ENCODE measurements around the gene RAB35. TPM values are rescaled to one million over a fixed set of nuclear protein-coding genes. Genes with fewer than 3 reads are reported as not detected.

Gene RAB35
- polyA plus RNA-seq, 2 of the 4 experiments (the other 2 are of a cell fraction), result 44.0 to 67.6 TPM

DNA sequence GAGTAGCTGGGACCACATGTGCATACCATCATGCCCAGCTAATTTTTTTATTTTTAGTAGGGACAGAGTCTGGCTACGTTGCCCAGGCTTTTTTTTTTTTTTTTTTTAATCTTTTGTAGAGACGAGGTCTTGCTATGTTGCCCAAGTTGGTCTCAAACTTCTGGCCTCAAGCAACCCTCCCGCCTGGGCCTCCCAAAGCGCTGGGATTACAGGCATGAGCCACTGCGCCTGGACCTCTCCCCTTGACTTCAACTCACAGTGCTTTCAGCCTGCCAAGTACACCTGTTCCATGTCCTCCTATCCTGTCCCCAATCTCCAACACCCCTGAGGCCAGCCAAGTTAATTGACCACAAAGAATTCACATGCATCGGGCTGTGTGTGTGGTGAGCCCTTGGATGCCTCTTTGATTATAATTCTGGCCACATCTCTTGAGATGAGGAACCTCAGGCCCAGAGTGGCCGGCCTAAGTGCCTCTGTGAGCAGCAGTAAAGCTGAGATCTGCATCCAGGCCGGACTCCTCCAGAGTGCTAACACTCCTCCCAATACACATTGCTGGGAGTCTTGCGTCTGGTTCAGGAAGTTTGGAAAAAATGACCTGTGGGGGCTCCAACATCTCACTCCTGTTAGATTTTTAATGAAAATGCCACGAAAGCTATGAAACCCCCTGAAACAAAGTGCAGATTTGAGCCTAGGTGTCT is 6.8 kb downstream of the RAB35 start:
- no peak for FAIRE-seq
- ATAC-seq, result no peak
- DNase-seq (ENCODE audit: low read depth in 1 of 2, low spot score in 1 of 2), result no peak
- Histone ChIP-seq H3K9me3 (no peaks in the 10 kb centered on the region), H3K4me2 (no peak overlapping the region), H3K4me1 (peaks cover 6% of the 10 kb centered on the region; the same call in 1 of the 3 replicates), H3K27ac (no peak overlapping the region), H3K4me3 (no peak overlapping the region)
- POLR2A ChIA-PET, result no interaction called here
- CTCF ChIA-PET, result interaction anchor here (1.2 kb wide), 2 partner anchors 10 to 12 kb away, joined by 3 to 4 read pairs; no protein-coding TSS in a partner anchor
- 91% methylated on average over 10 of the region's 10 CpGs for WGBS (ENCODE audit: missing lambda C conversion rate)
- TF ChIP-seq, protein P1, sequence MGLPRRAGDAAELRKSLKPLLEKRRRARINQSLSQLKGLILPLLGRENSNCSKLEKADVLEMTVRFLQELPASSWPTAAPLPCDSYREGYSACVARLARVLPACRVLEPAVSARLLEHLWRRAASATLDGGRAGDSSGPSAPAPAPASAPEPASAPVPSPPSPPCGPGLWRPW (IDR thresholded peaks at IDR 0.05), result no peak
- no peak for TF ChIP-seq HDAC2 (IDR thresholded peaks at IDR 0.05)
- TF ChIP-seq, protein P2, sequence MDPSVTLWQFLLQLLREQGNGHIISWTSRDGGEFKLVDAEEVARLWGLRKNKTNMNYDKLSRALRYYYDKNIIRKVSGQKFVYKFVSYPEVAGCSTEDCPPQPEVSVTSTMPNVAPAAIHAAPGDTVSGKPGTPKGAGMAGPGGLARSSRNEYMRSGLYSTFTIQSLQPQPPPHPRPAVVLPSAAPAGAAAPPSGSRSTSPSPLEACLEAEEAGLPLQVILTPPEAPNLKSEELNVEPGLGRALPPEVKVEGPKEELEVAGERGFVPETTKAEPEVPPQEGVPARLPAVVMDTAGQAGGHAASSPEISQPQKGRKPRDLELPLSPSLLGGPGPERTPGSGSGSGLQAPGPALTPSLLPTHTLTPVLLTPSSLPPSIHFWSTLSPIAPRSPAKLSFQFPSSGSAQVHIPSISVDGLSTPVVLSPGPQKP (IDR thresholded peaks at IDR 0.05; ENCODE audit: low read depth, low read length), result no peak
- no peak for TF ChIP-seq TP53 (CRISPR knock-in tag; IDR thresholded peaks at IDR 0.05)
- TF ChIP-seq ESRRA (IDR thresholded peaks at IDR 0.05; ENCODE audit: borderline replicate concordance, low read length), result no peak
- TF ChIP-seq POLR2A (IDR thresholded peaks at IDR 0.05; ENCODE audit: low read length), result no peak
- no peak for TF ChIP-seq FOSL2 (IDR thresholded peaks at IDR 0.05)
- no peak for TF ChIP-seq FOSL2 (CRISPR knock-in tag; IDR thresholded peaks at IDR 0.05)

DNA sequence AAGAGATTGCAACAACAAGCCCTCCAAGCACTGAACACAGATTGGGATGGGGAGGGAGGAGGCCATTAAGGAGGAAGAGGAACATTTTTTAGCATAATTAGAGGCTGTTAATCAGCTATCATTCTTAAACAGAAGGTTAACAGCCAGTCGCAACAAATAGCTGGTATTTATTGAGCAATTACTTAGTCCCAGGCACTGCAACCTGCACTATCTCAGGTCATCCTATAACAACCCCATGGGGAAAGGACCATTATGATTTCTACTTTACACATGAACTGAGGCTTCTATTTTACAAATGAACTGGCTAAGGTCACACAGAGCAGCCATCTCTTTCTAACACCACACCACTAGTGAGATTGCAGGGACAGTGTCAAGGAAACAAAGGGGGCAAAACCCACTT is 10.4 kb downstream of the RAB35 start:
- Histone ChIP-seq H3K27ac (no peak overlapping the region), H3K4me1 (peaks cover 6% of the 10 kb centered on the region; the same call in 1 of the 3 replicates), H3K9me3 (no peaks in the 10 kb centered on the region), H3K4me3 (no peak overlapping the region), H3K4me2 (no peak overlapping the region)
- CTCF ChIA-PET, result interaction anchor here (1.0 kb wide), 1 partner anchor 9 kb away, joined by 3 read pairs; no protein-coding TSS in a partner anchor
- FAIRE-seq, result no peak
- 90% methylated on average over 1 of the region's 1 CpG for WGBS (ENCODE audit: missing lambda C conversion rate)
- POLR2A ChIA-PET, result no interaction called here
- no peak for ATAC-seq
- TF ChIP-seq TFCP2L1 (CRISPR knock-in tag; IDR thresholded peaks at IDR 0.05) (no peak), PHF8 (IDR thresholded peaks at IDR 0.05; ENCODE audit: borderline replicate concordance, low read depth) (no peak), ESRRA (IDR thresholded peaks at IDR 0.05; ENCODE audit: borderline replicate concordance, low read length) (no peak), EP300 (IDR thresholded peaks at IDR 0.05) (no peak), ZFP36 (IDR thresholded peaks at IDR 0.05; ENCODE audit: borderline replicate concordance, partially characterized antibody) (no peak), MAFK (IDR thresholded peaks at IDR 0.05; ENCODE audit: partially characterized antibody) (no peak), EHF (CRISPR knock-in tag; IDR thresholded peaks at IDR 0.05) (no peak), EHMT2 (IDR thresholded peaks at IDR 0.05; ENCODE audit: low read depth) (no peak), CBX2 (IDR thresholded peaks at IDR 0.05; ENCODE audit: borderline replicate concordance, low read depth) (no peak), KDM1A (IDR thresholded peaks at IDR 0.05; ENCODE audit: low read depth) (no peak), JUN (IDR thresholded peaks at IDR 0.05) (no peak)
- TF ChIP-seq, protein P3, sequence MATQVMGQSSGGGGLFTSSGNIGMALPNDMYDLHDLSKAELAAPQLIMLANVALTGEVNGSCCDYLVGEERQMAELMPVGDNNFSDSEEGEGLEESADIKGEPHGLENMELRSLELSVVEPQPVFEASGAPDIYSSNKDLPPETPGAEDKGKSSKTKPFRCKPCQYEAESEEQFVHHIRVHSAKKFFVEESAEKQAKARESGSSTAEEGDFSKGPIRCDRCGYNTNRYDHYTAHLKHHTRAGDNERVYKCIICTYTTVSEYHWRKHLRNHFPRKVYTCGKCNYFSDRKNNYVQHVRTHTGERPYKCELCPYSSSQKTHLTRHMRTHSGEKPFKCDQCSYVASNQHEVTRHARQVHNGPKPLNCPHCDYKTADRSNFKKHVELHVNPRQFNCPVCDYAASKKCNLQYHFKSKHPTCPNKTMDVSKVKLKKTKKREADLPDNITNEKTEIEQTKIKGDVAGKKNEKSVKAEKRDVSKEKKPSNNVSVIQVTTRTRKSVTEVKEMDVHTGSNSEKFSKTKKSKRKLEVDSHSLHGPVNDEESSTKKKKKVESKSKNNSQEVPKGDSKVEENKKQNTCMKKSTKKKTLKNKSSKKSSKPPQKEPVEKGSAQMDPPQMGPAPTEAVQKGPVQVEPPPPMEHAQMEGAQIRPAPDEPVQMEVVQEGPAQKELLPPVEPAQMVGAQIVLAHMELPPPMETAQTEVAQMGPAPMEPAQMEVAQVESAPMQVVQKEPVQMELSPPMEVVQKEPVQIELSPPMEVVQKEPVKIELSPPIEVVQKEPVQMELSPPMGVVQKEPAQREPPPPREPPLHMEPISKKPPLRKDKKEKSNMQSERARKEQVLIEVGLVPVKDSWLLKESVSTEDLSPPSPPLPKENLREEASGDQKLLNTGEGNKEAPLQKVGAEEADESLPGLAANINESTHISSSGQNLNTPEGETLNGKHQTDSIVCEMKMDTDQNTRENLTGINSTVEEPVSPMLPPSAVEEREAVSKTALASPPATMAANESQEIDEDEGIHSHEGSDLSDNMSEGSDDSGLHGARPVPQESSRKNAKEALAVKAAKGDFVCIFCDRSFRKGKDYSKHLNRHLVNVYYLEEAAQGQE (IDR thresholded peaks at IDR 0.05), result no peak
- TF ChIP-seq, protein P4, sequence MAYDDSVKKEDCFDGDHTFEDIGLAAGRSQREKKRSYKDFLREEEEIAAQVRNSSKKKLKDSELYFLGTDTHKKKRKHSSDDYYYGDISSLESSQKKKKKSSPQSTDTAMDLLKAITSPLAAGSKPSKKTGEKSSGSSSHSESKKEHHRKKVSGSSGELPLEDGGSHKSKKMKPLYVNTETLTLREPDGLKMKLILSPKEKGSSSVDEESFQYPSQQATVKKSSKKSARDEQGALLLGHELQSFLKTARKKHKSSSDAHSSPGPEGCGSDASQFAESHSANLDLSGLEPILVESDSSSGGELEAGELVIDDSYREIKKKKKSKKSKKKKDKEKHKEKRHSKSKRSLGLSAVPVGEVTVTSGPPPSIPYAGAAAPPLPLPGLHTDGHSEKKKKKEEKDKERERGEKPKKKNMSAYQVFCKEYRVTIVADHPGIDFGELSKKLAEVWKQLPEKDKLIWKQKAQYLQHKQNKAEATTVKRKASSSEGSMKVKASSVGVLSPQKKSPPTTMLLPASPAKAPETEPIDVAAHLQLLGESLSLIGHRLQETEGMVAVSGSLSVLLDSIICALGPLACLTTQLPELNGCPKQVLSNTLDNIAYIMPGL (CRISPR knock-in tag; IDR thresholded peaks at IDR 0.05; ENCODE audit: borderline replicate concordance), result no peak
- TF ChIP-seq, protein P5, sequence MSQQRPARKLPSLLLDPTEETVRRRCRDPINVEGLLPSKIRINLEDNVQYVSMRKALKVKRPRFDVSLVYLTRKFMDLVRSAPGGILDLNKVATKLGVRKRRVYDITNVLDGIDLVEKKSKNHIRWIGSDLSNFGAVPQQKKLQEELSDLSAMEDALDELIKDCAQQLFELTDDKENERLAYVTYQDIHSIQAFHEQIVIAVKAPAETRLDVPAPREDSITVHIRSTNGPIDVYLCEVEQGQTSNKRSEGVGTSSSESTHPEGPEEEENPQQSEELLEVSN (IDR thresholded peaks at IDR 0.05; ENCODE audit: borderline replicate concordance, low read depth), result no peak
- TF ChIP-seq, protein P2 (IDR thresholded peaks at IDR 0.05; ENCODE audit: low read depth, low read length), result no peak
- DNase-seq (ENCODE audit: low read depth in 1 of 2, low spot score in 1 of 2), result no peak

All from A549 (cell line).